IPS DF 6.9 (cell line): ENCODE data around the gene IFT27.

Experiments
- DNase-seq: peaks from one replicate; pipeline ENCODE4 v3.0.0-alpha.2; 2013; ENCODE audit warnings: low read depth, low spot score
- H3K27ac ChIP-seq: one replicate; pipeline ENCODE4 v1.5.1; 2013; ENCODE audit warnings: low read length, control low read depth
- H3K27me3 ChIP-seq: 2 replicates; pipeline ENCODE4 v1.6.1; 2013; ENCODE audit warnings: mild to moderate bottlenecking, low read length; ENCODE audit not compliant: control insufficient read depth, insufficient read depth
- H3K36me3 ChIP-seq: 2 replicates; pipeline ENCODE4 v1.6.1; 2013; ENCODE audit warnings: low read length; ENCODE audit not compliant: control insufficient read depth, insufficient read depth
- H3K4me1 ChIP-seq: 2 replicates; pipeline ENCODE4 v1.6.1; 2013; ENCODE audit warnings: low read length; ENCODE audit not compliant: control insufficient read depth, insufficient read depth
- H3K4me3 ChIP-seq: 2 replicates; pipeline ENCODE4 v1.5.1; 2013; ENCODE audit warnings: mild to moderate bottlenecking, low read length
- H3K9me3 ChIP-seq: 2 replicates; pipeline ENCODE4 v1.6.1; 2013; ENCODE audit warnings: low read length, inconsistent platforms; ENCODE audit not compliant: control insufficient read depth, insufficient read depth
- WGBS: extraction: QIAGEN DNeasy Blood & Tissue Kit; methylation state at CpG from one replicate; pipeline ENCODE4 v1.1.7; 2013; ENCODE audit warnings: mixed read lengths, missing lambda C conversion rate; ENCODE audit not compliant: insufficient read length, insufficient coverage; 5-methylcytosine and 5-hydroxymethylcytosine counted together

IFT27 gene

GRCh38 chr22:36727110-36727509 is 48.8 kb downstream of the IFT27 start:
- no CpG with 5 or more reads among the region's 7 CpGs for WGBS
- H3K27me3 ChIP-seq: no peaks in the 10 kb centered on the region
- no peak overlapping the region for H3K4me3 ChIP-seq
- H3K4me1 ChIP-seq: no peaks in the 10 kb centered on the region
- no peak for DNase-seq
- H3K9me3 ChIP-seq: no peaks in the 10 kb centered on the region
- no peak overlapping the region for H3K27ac ChIP-seq
- no peaks in the 10 kb centered on the region for H3K36me3 ChIP-seq

DNA sequence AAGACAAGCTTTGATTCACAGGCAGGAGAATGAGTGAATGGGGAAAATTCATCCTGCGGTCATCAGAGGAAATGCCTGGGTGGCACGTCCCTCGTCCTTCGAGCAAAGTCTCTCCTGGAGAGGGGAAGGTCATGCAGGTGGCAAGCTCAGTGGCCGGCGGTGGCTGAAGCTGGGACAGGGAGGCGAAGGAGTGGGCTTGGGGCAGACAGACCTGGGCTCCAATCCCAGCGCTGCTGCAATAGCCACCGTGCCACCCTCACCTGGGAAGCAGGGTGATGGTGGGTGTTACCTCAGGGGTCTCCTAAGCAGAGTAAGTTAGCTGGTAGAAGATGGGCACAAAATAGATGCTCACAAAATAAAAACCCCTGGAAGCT is 49.9 kb downstream of the IFT27 start:
- Histone ChIP-seq H3K9me3 (no peaks in the 10 kb centered on the region), H3K36me3 (no peaks in the 10 kb centered on the region), H3K4me1 (no peaks in the 10 kb centered on the region), H3K27me3 (no peaks in the 10 kb centered on the region), H3K4me3 (no peak overlapping the region), H3K27ac (no peak overlapping the region)
- no peak for DNase-seq
- WGBS: no CpG with 5 or more reads among the region's 9 CpGs

DNA sequence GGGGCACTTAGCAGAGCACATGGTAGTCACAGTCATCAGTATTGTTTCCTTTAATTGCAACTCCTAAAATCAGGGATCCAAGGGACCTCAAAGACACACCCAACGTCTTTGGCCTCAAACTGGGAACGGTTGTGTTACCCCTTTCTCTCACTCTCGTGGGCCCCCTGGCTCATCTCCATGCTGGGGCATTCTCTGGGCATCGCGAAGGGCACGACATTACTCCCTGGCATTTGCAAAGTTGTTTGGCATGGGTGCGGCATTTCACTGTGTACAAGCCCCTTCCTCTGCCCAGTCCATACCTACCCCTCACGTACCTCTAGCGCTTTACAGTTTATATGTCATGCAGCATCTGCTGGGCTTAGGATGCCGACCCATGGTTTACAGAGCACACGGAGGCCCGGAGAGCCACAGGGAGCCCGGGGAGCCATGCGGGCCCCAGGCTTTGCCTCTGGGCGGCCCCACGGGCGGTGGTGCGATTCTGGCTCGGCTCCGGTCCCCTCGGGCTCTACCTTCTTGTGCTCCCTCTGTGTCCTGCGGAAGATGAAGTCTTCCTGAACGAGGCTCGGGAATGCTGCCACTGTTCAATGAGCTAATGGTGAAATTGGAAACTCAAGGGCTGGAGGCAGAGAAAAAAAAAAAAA is 50.4 kb downstream of the IFT27 start:
- no peaks in the 10 kb centered on the region for H3K36me3 ChIP-seq
- H3K27me3 ChIP-seq: no peaks in the 10 kb centered on the region
- no peak for DNase-seq
- H3K4me1 ChIP-seq: no peaks in the 10 kb centered on the region
- no peaks in the 10 kb centered on the region for H3K9me3 ChIP-seq
- no CpG with 5 or more reads among the region's 24 CpGs for WGBS
- H3K4me3 ChIP-seq: no peak overlapping the region
- H3K27ac ChIP-seq: no peak overlapping the region

GRCh38 chr22:36724836-36725235 is 51.1 kb downstream of the IFT27 start:
- no peaks in the 10 kb centered on the region for H3K4me1 ChIP-seq
- no peaks in the 10 kb centered on the region for H3K9me3 ChIP-seq
- no peak for DNase-seq
- no CpG with 5 or more reads among the region's 4 CpGs for WGBS
- H3K4me3 ChIP-seq: no peak overlapping the region
- H3K27ac ChIP-seq: no peak overlapping the region
- H3K36me3 ChIP-seq: no peaks in the 10 kb centered on the region
- no peaks in the 10 kb centered on the region for H3K27me3 ChIP-seq

- no peak overlapping the region for H3K4me3 ChIP-seq
- H3K36me3 ChIP-seq: no peaks in the 10 kb centered on the region
- H3K27me3 ChIP-seq: no peaks in the 10 kb centered on the region
These were observed 53.9 kb downstream of the IFT27 start for GRCh38 chr22:36722055-36722454.

GRCh38 chr22:36715647-36716046 is 60.3 kb downstream of the IFT27 start:
- Histone ChIP-seq H3K9me3 (no peaks in the 10 kb centered on the region), H3K27ac (no peak overlapping the region), H3K4me1 (no peaks in the 10 kb centered on the region; the same call in 1 of the 2 replicates), H3K4me3 (no peak overlapping the region), H3K27me3 (no peaks in the 10 kb centered on the region; the same call in 1 of the 2 replicates), H3K36me3 (no peaks in the 10 kb centered on the region)
- no peak for DNase-seq
- WGBS: no CpG with 5 or more reads among the region's 1 CpG

More at GRCh38 chr22:36722055-36722454, 53.9 kb downstream of the IFT27 start:
- no peak for DNase-seq
- H3K27ac ChIP-seq: no peak overlapping the region
- H3K9me3 ChIP-seq: no peaks in the 10 kb centered on the region
- no peaks in the 10 kb centered on the region for H3K4me1 ChIP-seq

- no peaks in the 10 kb centered on the region; the same call in 1 of the 2 replicates for H3K4me1 ChIP-seq
- H3K36me3 ChIP-seq: no peaks in the 10 kb centered on the region
- no peak for DNase-seq
- no peaks in the 10 kb centered on the region for H3K9me3 ChIP-seq
- WGBS: no CpG with 5 or more reads among the region's 2 CpGs
- H3K27ac ChIP-seq: no peak overlapping the region
- H3K27me3 ChIP-seq: no peaks in the 10 kb centered on the region; the same call in 1 of the 2 replicates
- H3K4me3 ChIP-seq: no peak overlapping the region
These were observed 61.8 kb downstream of the IFT27 start for GRCh38 chr22:36714110-36714509.

DNA sequence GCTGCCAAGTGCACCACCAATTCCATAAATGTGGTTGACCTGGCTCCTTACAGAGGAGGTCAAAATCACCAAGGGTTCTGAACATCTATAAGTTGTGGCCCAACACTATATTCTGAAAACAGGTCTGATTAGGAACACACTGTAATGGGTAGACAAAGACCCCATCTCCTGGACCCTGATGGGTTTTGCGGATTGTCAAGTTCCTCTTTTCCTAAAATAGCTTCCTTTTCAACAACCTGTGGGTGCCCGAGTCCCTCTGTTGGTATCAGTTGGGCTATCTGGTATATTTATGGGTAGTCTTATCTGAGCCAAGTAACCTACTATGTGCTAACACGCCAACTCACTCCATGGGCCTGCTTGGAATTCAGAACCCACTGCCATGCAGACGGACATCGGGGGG is 62.5 kb downstream of the IFT27 start:
- no CpG with 5 or more reads among the region's 5 CpGs for WGBS

More for the DNA sequence above, 62.5 kb downstream of the IFT27 start:
- Histone ChIP-seq H3K27me3 (no peaks in the 10 kb centered on the region; the same call in 1 of the 2 replicates), H3K36me3 (no peaks in the 10 kb centered on the region), H3K27ac (no peak overlapping the region), H3K9me3 (no peaks in the 10 kb centered on the region), H3K4me1 (no peaks in the 10 kb centered on the region; the same call in 1 of the 2 replicates), H3K4me3 (no peak overlapping the region)
- no peak for DNase-seq
